ENCODE data around the gene IER2.

GRCh38 chr19:13102666-13103580 lies 47.3 kb upstream of the IER2 start, which contains the start of gene LYL1:
- TF ChIP-seq EZH2phosphoT487 (IDR thresholded peaks at IDR 0.05; ENCODE audit: insufficient read depth, low read depth) = no peak
- TF ChIP-seq EZH2 (IDR thresholded peaks at IDR 0.05; ENCODE audit: insufficient read depth, poor library complexity, severe bottlenecking) = no peak
